MCF 10A (cell line): ENCODE data around the gene PINK1. TPM values are rescaled to one million over a fixed set of nuclear protein-coding genes. Genes with fewer than 3 reads are reported as not detected.

Experiments used
- BruUV-seq: library from RNA; stranded (reverse); fragments of 400-500 nt; replicated peaks from 2 replicates; lab custom pipeline; 2021; lab: Mats Ljungman, UMichigan
- CTCF ChIA-PET: fragments of 300-600 bp; sonication (Branson Sonifier 250); formaldehyde crosslinking; extraction: SDS; loops from one replicate; lab custom pipeline; 2021; ENCODE audit warnings: antibody characterized with exemption, inconsistent platforms; lab: Yijun Ruan, JAX
- POLR2A ChIA-PET: fragments of 300-600, 350-650 bp; sonication (Branson Sonifier 250); formaldehyde crosslinking; extraction: SDS; loops from one replicate; lab custom pipeline; 2020; ENCODE audit warnings: antibody characterized with exemption, inconsistent platforms; lab: Yijun Ruan, JAX
- DNase-seq: peaks from one replicate; pipeline ENCODE4 v3.0.0-alpha.2; 2018; ENCODE audit not compliant: unreplicated experiment
- H3K27ac Mint-ChIP-seq: one replicate; pipeline ENCODE4 v1.8.0; 2022; ENCODE audit warnings: mild to moderate bottlenecking, low read depth, mixed read lengths; ENCODE audit not compliant: unreplicated experiment
- H3K27me3 Mint-ChIP-seq: one replicate; pipeline ENCODE4 v1.8.0; 2022; ENCODE audit warnings: mixed read lengths; ENCODE audit not compliant: insufficient read depth, unreplicated experiment
- H3K36me3 Mint-ChIP-seq: one replicate; pipeline ENCODE4 v1.8.0; 2022; ENCODE audit warnings: mild to moderate bottlenecking, moderate library complexity, mixed read lengths; ENCODE audit not compliant: insufficient read depth, unreplicated experiment
- H3K4me1 Mint-ChIP-seq: one replicate; pipeline ENCODE4 v1.8.0; 2022; ENCODE audit warnings: mixed read lengths; ENCODE audit not compliant: insufficient read depth, unreplicated experiment
- H3K4me3 Mint-ChIP-seq: one replicate; pipeline ENCODE4 v1.8.0; 2022; ENCODE audit warnings: mild to moderate bottlenecking, moderate library complexity, mixed read lengths; ENCODE audit not compliant: unreplicated experiment
- H3K9me3 Mint-ChIP-seq: one replicate; pipeline ENCODE4 v1.8.0; 2022; ENCODE audit warnings: mixed read lengths; ENCODE audit not compliant: unreplicated experiment
- intact Hi-C: fragments of 100-400 bp; cut with micrococcal nuclease; formaldehyde crosslinking; loops from 2 replicates; pipeline ENCODE4 v1.14.1; 2022
- total RNA-seq: library from RNA; stranded (reverse); gene quantifications from 2 replicates; pipeline ENCODE4 v1.2.3, GENCODE V29; 2022
- TF ChIP-seq, protein P1 (sequence below): fragments of 200-600 bp; IDR thresholded peaks from one replicate; pipeline ENCODE4 v1.8.0; 2022; ENCODE audit warnings: antibody characterized with exemption, mild to moderate bottlenecking; ENCODE audit not compliant: unreplicated experiment

PINK1 gene
- total RNA-seq, 1 experiment from 2014 or later = 20.9 TPM

DNA sequence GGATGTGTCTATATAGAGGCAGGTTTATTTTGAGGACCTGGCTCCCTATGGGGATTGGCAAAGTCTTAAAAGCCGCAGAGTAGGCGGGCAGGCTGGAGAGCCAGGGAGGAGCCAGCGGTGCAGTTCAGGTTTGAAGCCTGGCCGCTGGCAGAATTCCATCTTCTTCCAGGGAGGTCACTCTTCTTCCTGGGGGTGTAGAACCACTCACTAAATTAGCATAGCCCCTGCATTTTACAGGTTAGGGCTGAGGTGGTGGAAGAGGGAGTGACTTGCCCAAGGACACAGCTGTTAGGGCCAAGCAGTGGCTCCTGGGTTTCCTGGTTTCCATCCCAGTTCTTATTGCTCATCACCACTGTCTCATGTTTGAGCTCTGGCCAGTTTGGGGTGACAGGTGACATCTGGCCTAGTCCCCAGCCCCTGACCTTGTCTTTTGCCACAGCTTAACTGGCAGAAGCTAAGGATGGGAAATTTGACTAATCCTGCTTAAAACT is 1.4 kb downstream of the PINK1 start:
- Mint-ChIP-seq H3K27me3 (no peaks in the 10 kb centered on the region), H3K9me3 (no peaks in the 10 kb centered on the region), H3K36me3 (peaks cover 11% of the 10 kb centered on the region), H3K4me1 (peaks cover 12% of the 10 kb centered on the region), H3K4me3 (peak overlapping the region; percentile 77), H3K27ac (peak overlapping the region; percentile 69)
- CTCF ChIA-PET = interaction anchor here (0.6 to 7.6 kb wide), 8 partner anchors 10 to 1243 kb away, joined by 3 to 55 read pairs (median 7); no protein-coding TSS in a partner anchor
- intact Hi-C loops = loop anchor here (10.0 kb wide), 1 partner anchor 420 kb away; no protein-coding TSS in a partner anchor
- TF ChIP-seq, protein P1, sequence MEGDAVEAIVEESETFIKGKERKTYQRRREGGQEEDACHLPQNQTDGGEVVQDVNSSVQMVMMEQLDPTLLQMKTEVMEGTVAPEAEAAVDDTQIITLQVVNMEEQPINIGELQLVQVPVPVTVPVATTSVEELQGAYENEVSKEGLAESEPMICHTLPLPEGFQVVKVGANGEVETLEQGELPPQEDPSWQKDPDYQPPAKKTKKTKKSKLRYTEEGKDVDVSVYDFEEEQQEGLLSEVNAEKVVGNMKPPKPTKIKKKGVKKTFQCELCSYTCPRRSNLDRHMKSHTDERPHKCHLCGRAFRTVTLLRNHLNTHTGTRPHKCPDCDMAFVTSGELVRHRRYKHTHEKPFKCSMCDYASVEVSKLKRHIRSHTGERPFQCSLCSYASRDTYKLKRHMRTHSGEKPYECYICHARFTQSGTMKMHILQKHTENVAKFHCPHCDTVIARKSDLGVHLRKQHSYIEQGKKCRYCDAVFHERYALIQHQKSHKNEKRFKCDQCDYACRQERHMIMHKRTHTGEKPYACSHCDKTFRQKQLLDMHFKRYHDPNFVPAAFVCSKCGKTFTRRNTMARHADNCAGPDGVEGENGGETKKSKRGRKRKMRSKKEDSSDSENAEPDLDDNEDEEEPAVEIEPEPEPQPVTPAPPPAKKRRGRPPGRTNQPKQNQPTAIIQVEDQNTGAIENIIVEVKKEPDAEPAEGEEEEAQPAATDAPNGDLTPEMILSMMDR = no peak
- POLR2A ChIA-PET = interaction anchor here (0.7 to 3.2 kb wide), 10 partner anchors 10 to 150 kb away, joined by 3 to 41 read pairs (median 6); partner anchors contain the start of genes CAMK2N1 and DDOST
- no TSS peak for BruUV-seq
- peak; percentile 79 for DNase-seq

DNA sequence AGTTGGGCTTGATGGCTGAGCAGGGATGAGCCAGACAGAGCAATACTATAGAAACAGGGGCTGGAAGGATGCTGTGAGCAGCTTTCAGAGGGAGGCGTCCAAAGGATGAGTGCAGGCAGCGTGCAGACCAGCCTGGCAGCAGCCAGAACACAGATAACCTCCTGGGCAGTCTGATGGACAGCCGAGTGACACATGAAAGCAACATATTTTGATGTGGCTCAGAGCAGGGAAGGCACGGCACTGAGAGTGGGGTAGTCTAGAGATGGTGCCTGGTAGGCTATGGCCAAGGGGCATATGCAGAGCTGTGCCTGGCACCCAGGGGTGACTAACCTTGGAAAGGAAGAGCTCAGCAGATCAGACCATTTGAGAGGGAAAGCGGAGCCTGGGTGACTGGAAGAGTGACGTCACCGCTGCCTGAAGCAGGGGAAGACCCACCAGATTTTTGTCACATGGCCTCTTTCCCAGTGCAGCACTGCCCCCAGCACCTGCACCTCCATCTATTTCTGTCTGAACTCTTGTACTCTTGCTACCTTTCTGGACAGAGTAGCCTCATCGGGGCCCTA is 3.6 kb downstream of the PINK1 start:
- no peak for DNase-seq

DNA sequence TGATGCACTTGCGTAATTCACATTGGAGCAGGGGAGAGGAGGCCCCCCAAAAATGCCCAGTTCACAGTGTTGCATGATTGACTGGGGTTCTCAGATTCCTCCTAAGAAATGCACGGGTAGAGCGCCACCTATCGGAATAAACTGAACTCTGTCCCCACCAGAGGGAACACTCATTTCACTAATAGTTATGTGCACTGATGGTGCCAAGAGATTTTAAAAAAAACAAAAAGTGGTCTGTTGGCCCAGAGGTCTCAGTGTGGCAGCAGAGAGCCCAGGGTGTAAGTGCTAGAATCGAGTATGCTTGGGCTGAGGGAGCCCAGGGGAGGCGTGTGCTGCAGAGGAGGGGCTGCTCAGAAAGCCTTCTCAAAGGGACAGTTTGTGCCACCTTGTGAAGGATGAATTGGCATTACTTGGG is 6.9 kb downstream of the PINK1 start:
- CTCF ChIA-PET = interaction anchor here (0.7 to 6.2 kb wide), 9 partner anchors 8 to 334 kb away, joined by 4 to 61 read pairs (median 6); no protein-coding TSS in a partner anchor
- POLR2A ChIA-PET = interaction anchor here (0.7 kb wide), 1 partner anchor 807 kb away, joined by 3 read pairs; no protein-coding TSS in a partner anchor
- TF ChIP-seq, protein P1 = peak; percentile 72
- BruUV-seq = no TSS peak
- Mint-ChIP-seq H3K36me3 (peaks cover 35% of the 10 kb centered on the region), H3K27ac (no peak overlapping the region), H3K9me3 (no peaks in the 10 kb centered on the region), H3K27me3 (no peaks in the 10 kb centered on the region), H3K4me3 (no peak overlapping the region), H3K4me1 (peaks cover 6% of the 10 kb centered on the region)
- peak; percentile 66 for DNase-seq
- intact Hi-C loops = loop anchor here (1.0 kb wide), 3 partner anchors 65 to 555 kb away; no protein-coding TSS in a partner anchor

More for the DNA sequence above, 3.6 kb downstream of the PINK1 start:
- TF ChIP-seq, protein P1 = no peak
- Mint-ChIP-seq H3K4me3 (peak overlapping the region; percentile 28), H3K27me3 (no peaks in the 10 kb centered on the region), H3K9me3 (no peaks in the 10 kb centered on the region), H3K4me1 (peaks cover 12% of the 10 kb centered on the region), H3K36me3 (peaks cover 28% of the 10 kb centered on the region), H3K27ac (no peak overlapping the region)
- CTCF ChIA-PET = interaction anchor here (7.6 kb wide), 1 partner anchor 113 kb away, joined by 55 read pairs; no protein-coding TSS in a partner anchor
- BruUV-seq = no TSS peak
- intact Hi-C loops = loop anchor here (10.0 kb wide), 1 partner anchor 422 kb away; no protein-coding TSS in a partner anchor
- POLR2A ChIA-PET = no interaction called here

DNA sequence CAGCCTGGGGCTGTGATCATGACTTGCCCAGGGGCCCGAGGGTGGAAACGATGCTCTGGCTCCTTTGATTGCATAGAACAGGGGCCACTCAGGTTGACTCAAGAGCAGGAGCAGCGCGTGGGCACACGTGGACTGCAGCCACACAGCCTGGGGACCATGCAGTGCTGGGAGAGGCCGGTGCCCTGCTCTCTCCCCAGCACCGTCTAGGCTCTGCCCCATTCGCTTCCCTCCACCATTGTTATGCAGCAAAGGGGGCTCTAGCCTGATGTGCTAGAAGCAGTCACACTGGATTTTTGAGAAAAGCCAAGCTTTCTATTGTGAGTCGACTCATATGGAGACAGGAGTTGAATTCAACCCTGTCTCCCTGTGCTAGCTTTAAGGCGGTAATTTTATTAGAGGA is 8.7 kb downstream of the PINK1 start:
- ChIA-PET POLR2A (no interaction called here), CTCF (interaction anchor here (0.5 to 6.2 kb wide), 8 partner anchors 14 to 119 kb away, joined by 3 to 61 read pairs (median 5); no protein-coding TSS in a partner anchor)
- BruUV-seq = no TSS peak
- Mint-ChIP-seq H3K27me3 (no peaks in the 10 kb centered on the region), H3K9me3 (no peaks in the 10 kb centered on the region), H3K4me1 (no peaks in the 10 kb centered on the region), H3K27ac (no peak overlapping the region), H3K36me3 (peaks cover 45% of the 10 kb centered on the region), H3K4me3 (no peak overlapping the region)
- no peak for DNase-seq
- intact Hi-C loops = no loop called here
- TF ChIP-seq, protein P1 = no peak
